ENCODE results near the gene CRADD.

- no peak for TF ChIP-seq POLR2A (IDR thresholded peaks at IDR 0.05; ENCODE audit: low read length)
- no peak for TF ChIP-seq GATA1 (IDR thresholded peaks at IDR 0.05; ENCODE audit: low read depth, low read length)
These were observed 178.1 kb downstream of the CRADD start for GRCh38 chr12:93855261-93855660.
